Stimulated activated CD4-positive, alpha-beta T cell treated with anti-CD3 and anti-CD28 coated beads, TNF-alpha, amount 100 ng/mL, for 24 hours (primary cell): ENCODE results near the gene ADPRM.

Experiments
- DNase-seq, 3 experiments: peaks; one replicate each; pipeline ENCODE4 v3.0.0-alpha.2; 2020; ENCODE audit warnings: low read depth in 3 of 3

ADPRM gene

GRCh38 chr17:10741416-10742135 is 44.2 kb downstream of the ADPRM start:
- no peak for DNase-seq

GRCh38 chr17:10742431-10742830 is 45.0 kb downstream of the ADPRM start:
- DNase-seq: no peak

- DNase-seq: no peak
Measured at GRCh38 chr17:10743316-10744009, 46.1 kb downstream of the ADPRM start.

GRCh38 chr17:10744501-10745000 is 47.2 kb downstream of the ADPRM start:
- DNase-seq: no peak

GRCh38 chr17:10745231-10745630 is 47.8 kb downstream of the ADPRM start:
- DNase-seq: no peak

GRCh38 chr17:10748531-10749181 is 51.3 kb downstream of the ADPRM start:
- DNase-seq: no peak

- no peak for DNase-seq
Measured at GRCh38 chr17:10750210-10750609, 52.8 kb downstream of the ADPRM start.

- DNase-seq: no peak
Measured at GRCh38 chr17:10751563-10751962, 54.2 kb downstream of the ADPRM start.

GRCh38 chr17:10752696-10753095 is 55.3 kb downstream of the ADPRM start:
- no peak for DNase-seq

GRCh38 chr17:10754109-10754508 is 56.7 kb downstream of the ADPRM start:
- peak in 1 of 3 experiments; percentile 13 for DNase-seq

GRCh38 chr17:10754861-10755591 is 57.6 kb downstream of the ADPRM start:
- no peak for DNase-seq

- DNase-seq: no peak
Measured at GRCh38 chr17:10755592-10756127, 58.3 kb downstream of the ADPRM start.

- DNase-seq: no peak
Measured at GRCh38 chr17:10756185-10756584, 58.8 kb downstream of the ADPRM start.

- no peak for DNase-seq
Measured at GRCh38 chr17:10756619-10757018, 59.2 kb downstream of the ADPRM start.

- DNase-seq: no peak
Measured at GRCh38 chr17:10757067-10757466, 59.7 kb downstream of the ADPRM start.

GRCh38 chr17:10757647-10758046 is 60.3 kb downstream of the ADPRM start:
- DNase-seq: no peak

GRCh38 chr17:10758062-10758461 is 60.7 kb downstream of the ADPRM start:
- DNase-seq: no peak
